HG03045 (cell line): Measurements from ENCODE around the gene XYLB.

Experiments
- ATAC-seq: cut with Tn5 transposase; IDR thresholded peaks from one replicate; pipeline ENCODE4 v1.9.1; 2021; ENCODE audit warnings: mild to moderate bottlenecking, moderate library complexity; ENCODE audit not compliant: unreplicated experiment

XYLB gene

GRCh38 chr3:38453075-38453912, 106.7 kb downstream of the XYLB start, which contains the start of gene ACVR2B:
Gene ACVR2B, plus strand, starts transcription at chr3:38453890. Its CDS starts 433 bp downstream, at chr3:38454323.
- peak; percentile 53 for ATAC-seq

- ATAC-seq = peak; percentile 12
Measured at GRCh38 chr3:38453913-38454177, 107.3 kb downstream of the XYLB start.

- ATAC-seq = peak; percentile 38
Measured at GRCh38 chr3:38454178-38454883, 107.7 kb downstream of the XYLB start.

- ATAC-seq = peak; percentile 43
Measured at GRCh38 chr3:38454884-38455638, 108.5 kb downstream of the XYLB start.

- peak; percentile 10 for ATAC-seq
Measured at GRCh38 chr3:38455639-38456430, 109.2 kb downstream of the XYLB start.

- no peak for ATAC-seq
Measured at GRCh38 chr3:38457111-38458003, 110.8 kb downstream of the XYLB start.

GRCh38 chr3:38458796-38459498, 112.4 kb downstream of the XYLB start:
- ATAC-seq = no peak

GRCh38 chr3:38459499-38460048, 113.0 kb downstream of the XYLB start:
- no peak for ATAC-seq

- ATAC-seq = no peak
Measured at GRCh38 chr3:38460377-38461270, 114.0 kb downstream of the XYLB start.
